Adrenal gland (tissue), 5 donors: ENCODE data around the gene MAP3K12.

Experiments
- POLR2A ChIP-seq, 2 donors: fragments of 450-650 bp; IDR thresholded peaks; one replicate each; pipeline ENCODE4 v1.6.1; 2017; ENCODE audit warnings: antibody characterized with exemption in 2 of 2, mild to moderate bottlenecking in 2 of 2, moderate library complexity in 1 of 2
- TF ChIP-seq, protein P1 (sequence below), 6 experiments: fragments of 450-650 bp in 4 of 6; fragments of 200-600 bp in 2 of 6; sonication (generic) in 1 of 6; IDR thresholded peaks; 1 replicate in 5 of 6; 2 replicates in 1 of 6; pipeline versions ENCODE4 v1.5.1 to v1.8.0; 2016 to 2021; ENCODE audit warnings: antibody characterized with exemption in 6 of 6, mild to moderate bottlenecking in 2 of 6, moderate library complexity in 1 of 6
- donor health status: DM: no; HTN: no; CAD: no.

- TF ChIP-seq, protein P1, sequence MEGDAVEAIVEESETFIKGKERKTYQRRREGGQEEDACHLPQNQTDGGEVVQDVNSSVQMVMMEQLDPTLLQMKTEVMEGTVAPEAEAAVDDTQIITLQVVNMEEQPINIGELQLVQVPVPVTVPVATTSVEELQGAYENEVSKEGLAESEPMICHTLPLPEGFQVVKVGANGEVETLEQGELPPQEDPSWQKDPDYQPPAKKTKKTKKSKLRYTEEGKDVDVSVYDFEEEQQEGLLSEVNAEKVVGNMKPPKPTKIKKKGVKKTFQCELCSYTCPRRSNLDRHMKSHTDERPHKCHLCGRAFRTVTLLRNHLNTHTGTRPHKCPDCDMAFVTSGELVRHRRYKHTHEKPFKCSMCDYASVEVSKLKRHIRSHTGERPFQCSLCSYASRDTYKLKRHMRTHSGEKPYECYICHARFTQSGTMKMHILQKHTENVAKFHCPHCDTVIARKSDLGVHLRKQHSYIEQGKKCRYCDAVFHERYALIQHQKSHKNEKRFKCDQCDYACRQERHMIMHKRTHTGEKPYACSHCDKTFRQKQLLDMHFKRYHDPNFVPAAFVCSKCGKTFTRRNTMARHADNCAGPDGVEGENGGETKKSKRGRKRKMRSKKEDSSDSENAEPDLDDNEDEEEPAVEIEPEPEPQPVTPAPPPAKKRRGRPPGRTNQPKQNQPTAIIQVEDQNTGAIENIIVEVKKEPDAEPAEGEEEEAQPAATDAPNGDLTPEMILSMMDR (IDR thresholded peaks at IDR 0.05) = no peak
- TF ChIP-seq POLR2A (IDR thresholded peaks at IDR 0.05) = no peak
Observed at GRCh38 chr12:53484686-53485575, 14.3 kb downstream of the MAP3K12 start.
